ENCODE measurements around the gene LRRC10B. TPM values are rescaled to one million over a fixed set of nuclear protein-coding genes. Genes with fewer than 3 reads are reported as not detected.

LRRC10B gene
- total RNA-seq, 1 experiment from 2014 or later: 0.39 TPM

GRCh38 chr11:61485080-61485479 is 23.5 kb upstream of the LRRC10B start:
- WGBS (ENCODE audit: extremely low coverage, insufficient read length, low lambda C conversion rate): no CpG with 5 or more reads among the region's 11 CpGs
- Mint-ChIP-seq H3K27me3 (ENCODE audit: low read depth) (peaks cover 27% of the 10 kb centered on the region), H3K4me1 (peaks cover 37 to 54% of the 10 kb centered on the region in 2 experiments), H3K27ac (no peak overlapping the region), H3K9me3 (no peaks in the 10 kb centered on the region; a peak in 1 of 5 replicates), H3K36me3 (ENCODE audit: insufficient read depth in 1 of 3, low read depth in 3 of 3) (peaks cover 3 to 5% (median 4%) of the 10 kb centered on the region in 3 experiments; a peak in 5 of 7 replicates), H3K4me3 (no peak overlapping the region)
- Histone ChIP-seq H3K9me3 (ENCODE audit: control insufficient read depth, low read depth, low read length) (no peaks in the 10 kb centered on the region), H3T11ph (ENCODE audit: low read length) (no peak overlapping the region), H2AFZ (ENCODE audit: low read length) (no peak overlapping the region), H4K91ac (ENCODE audit: insufficient read length, low read depth, low read length) (no peak overlapping the region), H4K8ac (replicated peaks; ENCODE audit: insufficient read length, low read depth, low read length) (no peak overlapping the region), H3K56ac (ENCODE audit: insufficient read length, low read depth, low read length) (no peak overlapping the region), H3K4ac (ENCODE audit: low read depth, low read length) (no peak overlapping the region), H3K18ac (ENCODE audit: insufficient read length, low read depth, low read length) (no peak overlapping the region), H3K9ac (ENCODE audit: extremely low read depth, insufficient read length, low read length) (no peak overlapping the region), H2BK12ac (ENCODE audit: insufficient read length, low read depth, low read length) (no peak overlapping the region), H3K79me1 (ENCODE audit: insufficient read depth, low read depth, low read length, poor library complexity, severe bottlenecking) (no peaks in the 10 kb centered on the region), H2BK5ac (ENCODE audit: insufficient read length, low read length) (no peak overlapping the region), H3K4me2 (ENCODE audit: insufficient read depth, insufficient read length, low read length) (no peak overlapping the region), H2AK5ac (ENCODE audit: insufficient read length, low read length) (no peak overlapping the region), H2BK15ac (ENCODE audit: low read depth, low read length) (no peak overlapping the region), H3K4me1 (ENCODE audit: insufficient read depth, low read length) (peaks cover 3% of the 10 kb centered on the region; the same call in 1 of the 2 replicates), H3K14ac (ENCODE audit: insufficient read depth, low read length) (no peak overlapping the region), H4K20me1 (ENCODE audit: control insufficient read depth, insufficient read depth, insufficient read length) (peaks cover 4% of the 10 kb centered on the region), H2BK120ac (ENCODE audit: low read depth, low read length, poor library complexity, severe bottlenecking) (no peak overlapping the region), H3K27me3 (ENCODE audit: insufficient read depth, low read length) (no peaks in the 10 kb centered on the region), H3K79me2 (ENCODE audit: insufficient read depth, low read length) (no peaks in the 10 kb centered on the region), H4K5ac (ENCODE audit: insufficient read length, low read depth, low read length) (no peak overlapping the region), H2BK20ac (ENCODE audit: low read depth, low read length, poor library complexity, severe bottlenecking) (no peak overlapping the region), H3K23ac (ENCODE audit: insufficient read length, low read depth, low read length) (no peak overlapping the region), H3K27ac (ENCODE audit: insufficient read length, low read depth, low read length) (no peak overlapping the region), H3K23me2 (ENCODE audit: insufficient read length, low read depth, low read length, poor library complexity, severe bottlenecking) (no peaks in the 10 kb centered on the region)
- TF ChIP-seq CTCF (conservative IDR thresholded peaks at IDR 0.05): no peak
- no peak for DNase-seq
